ENCODE data around the gene KLHL30.

Gene KLHL30

DNA sequence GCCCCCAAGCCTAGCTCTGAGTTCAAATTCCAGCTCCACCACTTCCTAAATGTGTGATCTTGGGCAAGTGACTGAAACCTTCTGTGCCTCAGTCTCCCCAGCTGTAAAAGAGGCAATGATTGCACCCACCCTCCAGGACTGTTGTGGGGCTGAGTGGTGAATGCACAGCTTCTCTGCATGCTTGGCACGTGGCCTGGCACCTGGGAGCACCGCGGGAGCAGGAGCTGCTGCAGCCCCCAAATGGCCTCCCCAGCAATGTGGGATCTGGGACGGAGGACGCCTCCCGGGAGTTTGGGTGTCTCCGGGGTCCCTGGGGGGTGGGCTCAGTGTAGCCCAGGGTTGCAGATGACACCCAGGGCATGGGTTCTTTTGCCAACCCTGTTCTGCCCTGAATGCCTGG lies 1.6 kb downstream of the KLHL30 start:
- TF ChIP-seq, protein P1, sequence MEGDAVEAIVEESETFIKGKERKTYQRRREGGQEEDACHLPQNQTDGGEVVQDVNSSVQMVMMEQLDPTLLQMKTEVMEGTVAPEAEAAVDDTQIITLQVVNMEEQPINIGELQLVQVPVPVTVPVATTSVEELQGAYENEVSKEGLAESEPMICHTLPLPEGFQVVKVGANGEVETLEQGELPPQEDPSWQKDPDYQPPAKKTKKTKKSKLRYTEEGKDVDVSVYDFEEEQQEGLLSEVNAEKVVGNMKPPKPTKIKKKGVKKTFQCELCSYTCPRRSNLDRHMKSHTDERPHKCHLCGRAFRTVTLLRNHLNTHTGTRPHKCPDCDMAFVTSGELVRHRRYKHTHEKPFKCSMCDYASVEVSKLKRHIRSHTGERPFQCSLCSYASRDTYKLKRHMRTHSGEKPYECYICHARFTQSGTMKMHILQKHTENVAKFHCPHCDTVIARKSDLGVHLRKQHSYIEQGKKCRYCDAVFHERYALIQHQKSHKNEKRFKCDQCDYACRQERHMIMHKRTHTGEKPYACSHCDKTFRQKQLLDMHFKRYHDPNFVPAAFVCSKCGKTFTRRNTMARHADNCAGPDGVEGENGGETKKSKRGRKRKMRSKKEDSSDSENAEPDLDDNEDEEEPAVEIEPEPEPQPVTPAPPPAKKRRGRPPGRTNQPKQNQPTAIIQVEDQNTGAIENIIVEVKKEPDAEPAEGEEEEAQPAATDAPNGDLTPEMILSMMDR (IDR thresholded peaks at IDR 0.05; ENCODE audit: control insufficient read depth, insufficient read depth, low read depth, low read length, missing control alignments), result no peak
- no peak overlapping the region for H3K4me3 ChIP-seq (ENCODE audit: control insufficient read depth, low read depth, low read length)
- no peak for DNase-seq (ENCODE audit: low read depth)

- DNase-seq (ENCODE audit: low read depth), result no peak
- no peak overlapping the region for H3K4me3 ChIP-seq (ENCODE audit: control insufficient read depth, low read depth, low read length)
- TF ChIP-seq, protein P1 (IDR thresholded peaks at IDR 0.05; ENCODE audit: control insufficient read depth, insufficient read depth, low read depth, low read length, missing control alignments), result no peak
These were observed 2.5 kb downstream of the KLHL30 start for GRCh38 chr2:238140721-238141540.

DNA sequence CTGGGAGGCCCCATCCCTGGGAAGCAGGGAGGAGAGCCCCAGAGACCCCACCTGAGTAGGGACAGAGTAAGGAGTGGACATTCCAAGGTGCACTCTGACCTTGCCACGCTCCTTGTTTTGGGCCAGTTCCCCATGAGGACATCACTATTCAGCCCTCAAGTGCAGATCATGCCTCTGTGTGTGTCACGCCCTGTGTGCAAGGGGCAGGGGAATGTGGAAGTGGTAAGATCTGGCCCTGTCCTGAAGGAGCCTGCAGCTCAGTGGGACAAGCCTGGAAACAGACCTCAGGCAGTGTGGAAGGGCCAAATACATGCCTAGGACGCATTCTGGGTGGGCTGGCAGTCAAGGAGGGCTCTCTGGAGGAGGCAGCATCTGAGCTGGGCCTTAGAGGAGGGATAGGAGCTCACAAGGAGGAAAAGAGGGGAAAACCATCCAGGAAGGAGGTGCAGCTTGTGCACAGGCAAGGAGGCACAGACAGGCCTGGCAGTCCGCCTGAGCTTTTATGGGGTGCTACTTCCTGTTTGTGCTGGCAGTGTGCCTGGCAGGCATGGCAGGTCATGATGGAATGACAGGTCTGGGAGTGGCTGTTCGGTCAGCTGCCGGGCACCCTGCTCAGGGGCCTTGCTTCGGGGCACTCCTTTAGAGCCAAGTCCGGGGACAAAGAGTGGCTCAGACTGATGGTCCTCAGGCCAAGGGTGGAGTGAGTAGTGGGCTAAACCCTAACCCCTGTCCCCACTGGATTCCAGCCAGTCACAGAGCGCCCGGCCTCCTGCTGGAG lies 3.3 kb downstream of the KLHL30 start:
- no peak overlapping the region for H3K4me3 ChIP-seq (ENCODE audit: control insufficient read depth, low read depth, low read length)
- TF ChIP-seq, protein P1 (IDR thresholded peaks at IDR 0.05; ENCODE audit: control insufficient read depth, insufficient read depth, low read depth, low read length, missing control alignments), result no peak
- no peak for DNase-seq (ENCODE audit: low read depth)

DNA sequence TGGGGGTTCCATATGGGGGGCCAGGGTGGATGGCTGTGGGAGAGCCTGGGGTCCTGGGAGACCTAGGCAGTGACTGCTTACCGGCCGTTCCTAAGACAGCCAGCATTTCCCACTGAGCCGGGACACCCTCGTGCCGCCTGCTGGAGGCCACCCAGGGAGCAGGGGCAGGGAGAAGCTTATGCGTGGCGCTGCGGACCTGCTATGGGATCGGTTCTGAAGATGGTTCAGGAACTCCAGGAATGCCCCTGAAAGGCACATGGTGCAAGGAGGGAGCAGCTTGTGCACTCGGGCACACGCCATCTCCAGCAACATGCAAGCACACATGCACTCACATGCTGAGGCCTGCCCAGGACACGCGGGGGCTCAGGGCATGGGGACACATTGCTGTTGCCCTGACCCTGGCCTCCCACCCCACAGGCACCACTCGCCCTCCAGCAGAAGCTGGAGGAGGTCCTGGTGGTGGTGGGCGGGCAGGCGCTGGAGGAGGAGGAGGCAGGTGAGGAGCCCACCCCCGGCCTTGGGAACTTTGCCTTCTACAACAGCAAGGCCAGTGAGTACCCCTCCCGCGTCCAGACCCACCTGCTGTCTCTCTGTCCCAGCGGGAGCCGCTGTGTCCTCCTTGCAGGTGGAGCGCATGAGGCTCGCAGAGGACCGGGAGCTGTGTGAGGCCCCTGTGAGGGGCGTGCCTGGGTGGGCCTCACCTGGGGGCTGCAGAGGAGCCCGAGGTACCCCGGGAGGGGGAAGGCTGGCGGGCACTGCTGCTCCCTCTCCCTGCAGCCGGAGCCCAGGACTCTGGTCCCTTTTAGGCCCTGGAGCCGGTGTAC lies 4.1 kb downstream of the KLHL30 start:
- no peak overlapping the region for H3K4me3 ChIP-seq (ENCODE audit: control insufficient read depth, low read depth, low read length)
- TF ChIP-seq, protein P1 (IDR thresholded peaks at IDR 0.05; ENCODE audit: control insufficient read depth, insufficient read depth, low read depth, low read length, missing control alignments), result no peak
- DNase-seq (ENCODE audit: low read depth), result no peak

DNA sequence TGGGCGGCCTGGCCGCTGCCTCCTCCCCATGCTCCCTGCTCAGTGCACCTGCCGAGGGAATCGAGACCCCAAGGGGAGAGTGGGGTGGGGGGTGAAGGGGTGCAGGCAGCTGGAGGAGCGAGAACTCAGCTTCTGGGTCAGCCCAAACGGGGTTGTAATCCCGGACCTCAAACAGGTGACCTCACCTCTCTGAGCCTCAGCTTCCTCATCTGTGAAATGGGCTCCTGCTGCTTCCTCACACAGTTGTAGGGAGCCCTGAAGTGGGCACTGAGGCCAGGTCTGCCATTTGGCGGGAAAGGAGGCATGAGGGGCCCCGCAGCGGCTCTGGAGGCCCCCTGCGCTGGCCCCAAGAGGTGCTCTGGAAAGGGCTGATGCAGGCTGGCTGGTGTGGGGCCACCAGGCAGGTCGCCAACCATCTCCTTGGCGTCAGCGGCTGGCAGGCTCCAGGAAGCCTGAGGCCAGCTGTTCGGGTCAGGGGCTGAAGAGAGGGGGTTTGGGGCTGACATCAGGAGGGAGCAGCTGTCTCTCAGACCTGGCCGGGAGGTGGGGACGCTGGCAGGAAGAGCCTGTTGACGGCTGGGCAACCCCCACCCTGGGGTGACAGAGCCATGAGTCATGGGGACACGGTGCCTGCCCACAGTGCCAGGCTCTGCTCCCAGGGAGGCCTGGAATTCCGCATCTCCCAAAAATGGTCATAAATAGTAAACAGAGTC lies 4.9 kb downstream of the KLHL30 start:
- peak; percentile 28 for DNase-seq (ENCODE audit: low read depth)
- H3K4me3 ChIP-seq (ENCODE audit: control insufficient read depth, low read depth, low read length), result no peak overlapping the region
- TF ChIP-seq, protein P1 (IDR thresholded peaks at IDR 0.05; ENCODE audit: control insufficient read depth, insufficient read depth, low read depth, low read length, missing control alignments), result no peak

GRCh38 chr2:238144262-238144661 lies 5.8 kb downstream of the KLHL30 start:
- TF ChIP-seq, protein P1 (IDR thresholded peaks at IDR 0.05; ENCODE audit: control insufficient read depth, insufficient read depth, low read depth, low read length, missing control alignments), result no peak
- DNase-seq (ENCODE audit: low read depth), result no peak
- no peak overlapping the region for H3K4me3 ChIP-seq (ENCODE audit: control insufficient read depth, low read depth, low read length)

Measured in AG09309 (cell line).